ENCODE results near the gene APOL2. TPM values are rescaled to one million over a fixed set of nuclear protein-coding genes. Genes with fewer than 3 reads are reported as not detected.

APOL2 gene
- total and polyA plus RNA-seq, 10 of the 15 experiments (the other 5 are each of a cell fraction or from before 2014, with no cell fraction given): 4.4 to 39.9 (median 25.0) TPM

DNA sequence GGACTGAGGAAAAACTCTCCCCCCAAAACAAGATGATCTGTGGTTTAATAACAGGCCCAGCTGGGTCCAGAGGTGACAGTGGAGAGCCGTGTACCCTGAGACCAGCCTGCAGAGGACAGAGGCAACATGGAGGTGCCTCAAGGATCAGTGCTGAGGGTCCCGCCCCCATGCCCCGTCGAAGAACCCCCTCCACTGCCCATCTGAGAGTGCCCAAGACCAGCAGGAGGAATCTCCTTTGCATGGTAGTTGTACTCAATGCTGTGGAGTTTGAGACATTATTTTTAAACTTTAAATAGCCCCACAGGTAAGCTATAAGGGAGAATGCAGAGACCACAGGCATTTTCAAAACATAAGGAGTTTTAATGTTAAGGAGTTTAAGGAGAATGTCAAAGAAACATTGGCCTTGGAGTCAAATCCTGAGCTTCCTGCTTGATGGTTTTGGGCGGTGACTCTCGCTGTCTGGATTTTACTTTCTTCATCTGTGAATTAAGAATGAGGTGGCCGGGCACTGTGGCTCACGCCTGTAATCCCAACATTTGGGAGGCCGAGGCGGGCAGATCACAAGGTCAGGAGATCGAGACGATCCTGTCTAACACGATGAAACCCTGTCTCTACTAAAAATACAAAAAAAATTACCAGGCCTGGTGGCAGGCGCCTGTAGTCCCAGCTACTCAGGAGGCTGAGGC, 20.4 kb upstream of the APOL2 start:
- peaks cover 23% of the 10 kb centered on the region for H3K4me1 ChIP-seq (ENCODE audit: control insufficient read depth, insufficient read depth, low read length)
- no peak overlapping the region for H3K4me2 ChIP-seq (ENCODE audit: control insufficient read depth, insufficient read depth)
- no peak overlapping the region for H2AFZ ChIP-seq (ENCODE audit: control insufficient read depth, low read depth, low read length)
- no peaks in the 10 kb centered on the region for H4K20me1 ChIP-seq (ENCODE audit: control insufficient read depth, insufficient read depth)
- intact Hi-C loops (cut with micrococcal nuclease; ENCODE audit: unreplicated experiment) (no loop called here), in situ Hi-C loops (cut with MboI) (no loop called here)
- TF ChIP-seq, protein P1, sequence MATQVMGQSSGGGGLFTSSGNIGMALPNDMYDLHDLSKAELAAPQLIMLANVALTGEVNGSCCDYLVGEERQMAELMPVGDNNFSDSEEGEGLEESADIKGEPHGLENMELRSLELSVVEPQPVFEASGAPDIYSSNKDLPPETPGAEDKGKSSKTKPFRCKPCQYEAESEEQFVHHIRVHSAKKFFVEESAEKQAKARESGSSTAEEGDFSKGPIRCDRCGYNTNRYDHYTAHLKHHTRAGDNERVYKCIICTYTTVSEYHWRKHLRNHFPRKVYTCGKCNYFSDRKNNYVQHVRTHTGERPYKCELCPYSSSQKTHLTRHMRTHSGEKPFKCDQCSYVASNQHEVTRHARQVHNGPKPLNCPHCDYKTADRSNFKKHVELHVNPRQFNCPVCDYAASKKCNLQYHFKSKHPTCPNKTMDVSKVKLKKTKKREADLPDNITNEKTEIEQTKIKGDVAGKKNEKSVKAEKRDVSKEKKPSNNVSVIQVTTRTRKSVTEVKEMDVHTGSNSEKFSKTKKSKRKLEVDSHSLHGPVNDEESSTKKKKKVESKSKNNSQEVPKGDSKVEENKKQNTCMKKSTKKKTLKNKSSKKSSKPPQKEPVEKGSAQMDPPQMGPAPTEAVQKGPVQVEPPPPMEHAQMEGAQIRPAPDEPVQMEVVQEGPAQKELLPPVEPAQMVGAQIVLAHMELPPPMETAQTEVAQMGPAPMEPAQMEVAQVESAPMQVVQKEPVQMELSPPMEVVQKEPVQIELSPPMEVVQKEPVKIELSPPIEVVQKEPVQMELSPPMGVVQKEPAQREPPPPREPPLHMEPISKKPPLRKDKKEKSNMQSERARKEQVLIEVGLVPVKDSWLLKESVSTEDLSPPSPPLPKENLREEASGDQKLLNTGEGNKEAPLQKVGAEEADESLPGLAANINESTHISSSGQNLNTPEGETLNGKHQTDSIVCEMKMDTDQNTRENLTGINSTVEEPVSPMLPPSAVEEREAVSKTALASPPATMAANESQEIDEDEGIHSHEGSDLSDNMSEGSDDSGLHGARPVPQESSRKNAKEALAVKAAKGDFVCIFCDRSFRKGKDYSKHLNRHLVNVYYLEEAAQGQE (IDR thresholded peaks at IDR 0.05; ENCODE audit: low read depth, low read length): no peak
- no peak for TF ChIP-seq ZSCAN29 (IDR thresholded peaks at IDR 0.05)
- TF ChIP-seq, protein P2, sequence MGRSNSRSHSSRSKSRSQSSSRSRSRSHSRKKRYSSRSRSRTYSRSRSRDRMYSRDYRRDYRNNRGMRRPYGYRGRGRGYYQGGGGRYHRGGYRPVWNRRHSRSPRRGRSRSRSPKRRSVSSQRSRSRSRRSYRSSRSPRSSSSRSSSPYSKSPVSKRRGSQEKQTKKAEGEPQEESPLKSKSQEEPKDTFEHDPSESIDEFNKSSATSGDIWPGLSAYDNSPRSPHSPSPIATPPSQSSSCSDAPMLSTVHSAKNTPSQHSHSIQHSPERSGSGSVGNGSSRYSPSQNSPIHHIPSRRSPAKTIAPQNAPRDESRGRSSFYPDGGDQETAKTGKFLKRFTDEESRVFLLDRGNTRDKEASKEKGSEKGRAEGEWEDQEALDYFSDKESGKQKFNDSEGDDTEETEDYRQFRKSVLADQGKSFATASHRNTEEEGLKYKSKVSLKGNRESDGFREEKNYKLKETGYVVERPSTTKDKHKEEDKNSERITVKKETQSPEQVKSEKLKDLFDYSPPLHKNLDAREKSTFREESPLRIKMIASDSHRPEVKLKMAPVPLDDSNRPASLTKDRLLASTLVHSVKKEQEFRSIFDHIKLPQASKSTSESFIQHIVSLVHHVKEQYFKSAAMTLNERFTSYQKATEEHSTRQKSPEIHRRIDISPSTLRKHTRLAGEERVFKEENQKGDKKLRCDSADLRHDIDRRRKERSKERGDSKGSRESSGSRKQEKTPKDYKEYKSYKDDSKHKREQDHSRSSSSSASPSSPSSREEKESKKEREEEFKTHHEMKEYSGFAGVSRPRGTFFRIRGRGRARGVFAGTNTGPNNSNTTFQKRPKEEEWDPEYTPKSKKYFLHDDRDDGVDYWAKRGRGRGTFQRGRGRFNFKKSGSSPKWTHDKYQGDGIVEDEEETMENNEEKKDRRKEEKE (IDR thresholded peaks at IDR 0.05): no peak
- no peak for TF ChIP-seq NFYA (IDR thresholded peaks at IDR 0.05; ENCODE audit: borderline replicate concordance, low read depth, low read length)
- no peak for TF ChIP-seq SIX5 (IDR thresholded peaks at IDR 0.05; ENCODE audit: low read depth, low read length, severe bottlenecking)
- TF ChIP-seq JUND (IDR thresholded peaks at IDR 0.05; ENCODE audit: low read depth, low read length): no peak
- no peak for TF ChIP-seq FOS (IDR thresholded peaks at IDR 0.05; ENCODE audit: borderline replicate concordance, extremely low read depth, insufficient read length)
- TF ChIP-seq TAF1 (IDR thresholded peaks at IDR 0.05; ENCODE audit: borderline replicate concordance, low read depth, low read length): no peak
- TF ChIP-seq, protein P3, sequence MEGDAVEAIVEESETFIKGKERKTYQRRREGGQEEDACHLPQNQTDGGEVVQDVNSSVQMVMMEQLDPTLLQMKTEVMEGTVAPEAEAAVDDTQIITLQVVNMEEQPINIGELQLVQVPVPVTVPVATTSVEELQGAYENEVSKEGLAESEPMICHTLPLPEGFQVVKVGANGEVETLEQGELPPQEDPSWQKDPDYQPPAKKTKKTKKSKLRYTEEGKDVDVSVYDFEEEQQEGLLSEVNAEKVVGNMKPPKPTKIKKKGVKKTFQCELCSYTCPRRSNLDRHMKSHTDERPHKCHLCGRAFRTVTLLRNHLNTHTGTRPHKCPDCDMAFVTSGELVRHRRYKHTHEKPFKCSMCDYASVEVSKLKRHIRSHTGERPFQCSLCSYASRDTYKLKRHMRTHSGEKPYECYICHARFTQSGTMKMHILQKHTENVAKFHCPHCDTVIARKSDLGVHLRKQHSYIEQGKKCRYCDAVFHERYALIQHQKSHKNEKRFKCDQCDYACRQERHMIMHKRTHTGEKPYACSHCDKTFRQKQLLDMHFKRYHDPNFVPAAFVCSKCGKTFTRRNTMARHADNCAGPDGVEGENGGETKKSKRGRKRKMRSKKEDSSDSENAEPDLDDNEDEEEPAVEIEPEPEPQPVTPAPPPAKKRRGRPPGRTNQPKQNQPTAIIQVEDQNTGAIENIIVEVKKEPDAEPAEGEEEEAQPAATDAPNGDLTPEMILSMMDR (IDR thresholded peaks at IDR 0.05 in 2 of 3, conservative IDR thresholded peaks at IDR 0.05 in 1 of 3; ENCODE audit: control insufficient read depth in 2 of 3, extremely low read depth in 1 of 3, insufficient read depth in 1 of 3, low read depth in 3 of 3, low read length in 3 of 3): no peak
- no peak for TF ChIP-seq ZNF217 (IDR thresholded peaks at IDR 0.05)
- no peak for TF ChIP-seq BHLHE40 (IDR thresholded peaks at IDR 0.05; ENCODE audit: borderline replicate concordance in 1 of 2, low read depth in 2 of 2, low read length in 1 of 2)
- TF ChIP-seq GATAD2B (conservative IDR thresholded peaks at IDR 0.05; ENCODE audit: low read depth): no peak
- TF ChIP-seq SP1 (IDR thresholded peaks at IDR 0.05; ENCODE audit: low read depth, low read length): no peak
- TF ChIP-seq SPI1 (IDR thresholded peaks at IDR 0.05; ENCODE audit: borderline replicate concordance, insufficient read depth, low read depth, low read length): no peak
- no peak for TF ChIP-seq CBX3 (IDR thresholded peaks at IDR 0.05; ENCODE audit: borderline replicate concordance, low read depth)
- no peaks in the 10 kb centered on the region for H3K9me3 ChIP-seq (replicated peaks; ENCODE audit: control insufficient read depth, insufficient read depth, low read length)
- CTCF ChIA-PET: interaction anchor here (0.8 to 13.2 kb wide), 5 partner anchors 14 to 67 kb away, joined by 3 to 153 read pairs (median 4); partner anchors contain the start of gene APOL2
- RAD21 ChIA-PET (ENCODE audit: unreplicated experiment): interaction anchor here (12.0 kb wide), 1 partner anchor 21 kb away, joined by 100 read pairs; the partner anchor contains the start of gene APOL2
- H3K4me3 ChIP-seq: no peak overlapping the region
- POLR2A ChIA-PET: no interaction called here
- WGBS (ENCODE audit: insufficient coverage, insufficient replicate concordance, low lambda C conversion rate, missing lambda C conversion rate): 86% methylated on average over 14 of the region's 14 CpGs
- no TSS peak for BruUV-seq (replicated peaks)
- H3K27me3 ChIP-seq (replicated peaks in 1 of 2; ENCODE audit: control insufficient read depth in 2 of 2, insufficient read depth in 2 of 2, low read length in 1 of 2): no peaks in the 10 kb centered on the region
- no peak overlapping the region for H3K27ac ChIP-seq (ENCODE audit: control insufficient read depth, insufficient read depth)
- peaks cover 3% of the 10 kb centered on the region for H3K79me2 ChIP-seq (ENCODE audit: control insufficient read depth, insufficient read depth, low read length)
- ATAC-seq: no peak
- H3K9ac ChIP-seq (ENCODE audit: control insufficient read depth, insufficient read depth, low read length): no peak overlapping the region
- SMC1A ChIA-PET (ENCODE audit: uncharacterized antibody, unreplicated experiment): interaction anchor here (0.8 to 3.8 kb wide), 4 partner anchors 9 to 21 kb away, joined by 3 to 33 read pairs (median 4); partner anchors contain the start of gene APOL2
- DNase-seq (ENCODE audit: low read depth, low spot score): no peak
- FAIRE-seq: no peak
- H3K36me3 ChIP-seq (ENCODE audit: control insufficient read depth in 2 of 2, insufficient read depth in 2 of 2, low read length in 1 of 2): peaks cover 2 to 20% of the 10 kb centered on the region in 2 experiments; a peak in 3 of 4 replicates
